ENCODE results near the gene PITPNC1.
"Not testable (repeated sequence)": the region's sequence is repeated elsewhere in the genome, so short reads cannot be mapped to it uniquely, and the experiment has no call there.

PITPNC1 gene

DNA sequence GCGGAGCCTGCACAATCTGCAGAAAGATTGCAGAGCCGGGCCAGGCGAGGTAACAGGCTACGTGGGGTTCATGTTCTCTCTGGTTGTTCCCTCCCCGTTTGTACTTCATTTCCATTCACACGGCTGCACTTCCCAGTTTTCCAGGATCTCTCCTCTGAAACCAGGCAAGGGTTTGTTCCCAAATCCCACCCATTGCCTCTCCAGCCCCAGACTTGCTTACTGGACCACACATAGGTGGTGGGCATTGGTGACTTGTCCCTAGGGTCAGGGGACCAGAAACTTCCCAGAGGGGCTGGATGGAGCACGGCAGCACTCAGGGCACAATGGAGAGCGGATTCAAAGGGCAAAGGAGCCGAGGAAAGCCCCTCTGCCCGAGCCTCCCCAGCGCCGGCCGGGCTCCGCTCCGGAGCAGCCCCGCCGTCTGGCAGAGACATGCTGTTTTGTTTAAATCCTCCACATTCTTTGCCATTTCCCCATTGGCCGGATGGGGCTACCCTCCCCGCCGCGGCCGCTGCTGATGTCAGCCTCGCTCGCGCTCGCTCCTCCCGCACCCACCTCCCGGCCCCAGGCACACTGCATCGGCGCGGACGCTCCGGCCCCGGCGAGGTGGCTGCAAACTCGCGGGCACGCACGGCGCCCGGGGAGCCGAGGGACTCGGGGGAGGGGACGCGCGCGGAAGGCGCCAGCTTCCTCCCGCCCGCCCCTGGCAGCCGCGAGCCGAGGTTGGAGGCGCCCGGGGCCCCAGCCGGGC lies at the start of gene PITPNC1:
TSS of gene PITPNC1 (plus strand) at position 545 of the 751 bp plus-strand sequence.
- peak within 1 kb of the TSS; percentile 96 for H3K4me3 Mint-ChIP-seq
- H3K36me3 Mint-ChIP-seq = no peaks in the 10 kb centered on the region
- H3K27me3 Mint-ChIP-seq = no peaks in the 10 kb centered on the region
- H3K4me1 Mint-ChIP-seq = peaks cover 30% of the 10 kb centered on the region
- peak; percentile 90 for ATAC-seq
- H3K27ac Mint-ChIP-seq = peak within 1 kb of the TSS; percentile 58
- no peaks in the 10 kb centered on the region for H3K9me3 Mint-ChIP-seq

DNA sequence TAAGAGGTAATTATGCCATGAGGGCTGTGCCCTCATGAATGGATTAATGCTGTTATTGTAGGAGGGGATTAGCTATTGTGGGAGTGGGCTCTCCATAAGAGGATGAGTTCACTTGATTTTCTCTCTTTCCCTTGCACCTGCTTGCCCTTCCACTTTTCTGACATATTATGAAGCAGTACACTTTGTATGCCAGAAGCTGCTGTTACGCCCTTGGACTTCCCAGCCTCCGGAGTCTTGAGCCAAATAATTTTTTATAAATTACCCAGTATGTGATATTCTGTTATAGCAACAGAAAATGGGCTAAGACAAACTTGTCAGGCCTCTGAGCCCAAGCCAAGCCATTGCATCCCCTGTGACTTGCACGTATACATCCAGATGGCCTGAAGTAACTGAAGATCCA lies 49.1 kb upstream of the PITPNC1 start:
- Mint-ChIP-seq H3K36me3 (no peaks in the 10 kb centered on the region), H3K4me3 (no peak overlapping the region), H3K27me3 (no peaks in the 10 kb centered on the region), H3K27ac (no peak overlapping the region), H3K4me1 (no peaks in the 10 kb centered on the region), H3K9me3 (peaks cover 3% of the 10 kb centered on the region)
- no peak for ATAC-seq

DNA sequence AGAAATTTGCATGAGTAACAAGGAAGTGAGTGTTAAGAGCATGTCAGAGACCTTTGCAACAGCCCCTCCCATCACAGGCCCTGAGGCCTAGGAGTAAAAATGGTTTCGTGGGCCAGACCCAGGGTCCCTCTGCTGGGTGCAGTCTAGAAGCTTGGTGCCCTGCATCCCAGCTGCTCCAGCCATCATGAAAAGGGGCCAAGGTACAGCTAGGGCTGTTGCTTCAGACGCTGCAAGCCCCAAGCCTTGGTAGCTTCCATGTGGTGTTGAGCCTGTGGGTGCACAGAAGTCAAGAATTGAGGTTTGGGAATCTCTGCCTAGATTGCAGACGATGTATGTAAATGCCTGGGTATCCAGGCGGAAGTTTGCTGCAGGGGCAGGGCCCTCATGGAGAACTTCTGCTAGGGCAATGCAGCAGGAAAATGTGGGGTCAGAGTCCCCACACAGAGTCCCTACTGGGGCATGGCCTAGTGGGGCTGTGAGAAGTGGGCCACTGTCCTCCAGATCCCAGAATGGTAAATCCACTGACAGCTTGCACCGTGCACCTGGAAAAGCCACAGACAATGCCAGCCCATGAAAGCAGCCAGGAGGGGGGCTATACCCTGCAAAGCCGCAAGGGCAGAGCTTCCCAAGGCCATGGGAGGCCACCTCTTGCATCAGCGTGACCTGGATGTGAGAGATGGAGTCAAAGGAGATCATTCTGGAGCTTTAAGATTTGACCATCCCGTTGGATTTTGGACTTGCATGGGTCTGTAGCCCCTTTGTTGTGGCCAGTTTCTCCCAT lies 45.5 kb upstream of the PITPNC1 start:
- not testable (repeated sequence) for H3K9me3 Mint-ChIP-seq, H3K27me3 Mint-ChIP-seq, H3K27ac Mint-ChIP-seq, H3K4me1 Mint-ChIP-seq, ATAC-seq, H3K36me3 Mint-ChIP-seq, H3K4me3 Mint-ChIP-seq

DNA sequence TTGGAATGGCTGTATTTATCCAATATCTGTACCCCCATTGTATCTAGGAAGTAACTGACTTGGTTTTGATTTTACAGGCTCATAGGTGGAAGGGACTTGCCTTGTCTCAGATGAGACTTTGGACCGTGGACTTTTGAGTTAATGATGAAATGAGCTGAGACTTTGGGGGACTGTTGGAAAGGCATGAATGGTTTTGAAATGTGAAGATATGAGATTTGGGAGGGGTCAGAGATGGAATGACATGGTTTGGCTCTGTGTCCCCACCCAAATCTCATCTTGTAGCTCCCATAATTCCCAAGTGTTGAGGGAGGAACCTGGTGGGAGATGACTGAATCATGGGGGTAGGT lies 44.9 kb upstream of the PITPNC1 start:
- not testable (repeated sequence) for H3K9me3 Mint-ChIP-seq, H3K36me3 Mint-ChIP-seq, H3K4me1 Mint-ChIP-seq

DNA sequence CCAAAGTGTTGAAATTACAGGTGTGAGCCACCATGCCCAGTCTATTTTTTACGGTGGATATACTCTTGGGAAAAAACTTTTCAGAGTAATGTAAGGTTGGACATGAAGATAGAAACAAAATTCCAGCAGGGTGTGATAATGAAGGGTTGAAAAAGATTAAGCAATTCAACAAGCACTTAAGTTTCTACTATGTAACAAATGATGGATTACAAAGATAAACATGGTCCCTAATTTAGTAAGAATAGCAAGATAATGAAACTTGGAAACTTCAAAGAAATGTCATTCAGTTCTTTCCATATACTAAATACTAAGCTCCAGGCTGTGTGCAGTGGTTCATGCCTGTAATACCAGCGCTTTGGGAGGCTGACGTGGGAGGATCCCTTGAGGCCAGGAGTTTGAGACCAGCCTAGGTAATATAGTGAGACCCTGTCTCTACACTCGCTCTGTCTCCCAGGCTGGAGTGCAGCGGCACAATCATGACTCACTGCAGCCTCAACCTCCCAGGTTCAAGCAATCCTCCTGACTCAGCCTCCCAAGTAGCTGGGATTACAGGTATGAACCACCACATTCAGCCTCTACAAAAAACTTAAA lies 41.7 kb upstream of the PITPNC1 start:
- Mint-ChIP-seq H3K36me3 (peaks cover 16% of the 10 kb centered on the region), H3K4me3 (no peak overlapping the region), H3K27me3 (no peaks in the 10 kb centered on the region), H3K9me3 (peaks cover 3% of the 10 kb centered on the region), H3K4me1 (no peaks in the 10 kb centered on the region), H3K27ac (no peak overlapping the region)
- ATAC-seq = no peak

More for the DNA sequence above, 44.9 kb upstream of the PITPNC1 start:
- not testable (repeated sequence) for H3K4me3 Mint-ChIP-seq, ATAC-seq, H3K27ac Mint-ChIP-seq, H3K27me3 Mint-ChIP-seq

DNA sequence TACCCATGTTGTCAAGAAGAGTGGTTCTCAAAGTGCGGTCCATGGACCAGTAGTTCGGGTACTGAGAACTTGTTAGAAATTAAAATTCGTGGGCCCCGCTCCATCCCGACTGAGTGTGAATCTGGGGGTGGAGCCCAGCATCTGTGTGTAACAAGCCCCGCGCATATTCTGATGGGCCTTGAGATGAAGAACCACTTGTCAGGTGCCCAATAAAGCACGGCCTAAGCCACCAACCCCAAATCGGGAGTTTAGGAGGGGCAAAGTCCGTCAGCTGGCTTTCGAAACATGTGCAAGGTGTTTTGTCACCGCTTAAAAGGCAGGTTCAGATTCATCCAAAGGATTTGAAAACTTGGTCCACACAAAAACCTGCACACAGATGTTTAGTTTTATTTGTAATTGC lies 40.2 kb upstream of the PITPNC1 start:
- Mint-ChIP-seq H3K4me3 (no peak overlapping the region), H3K9me3 (peaks cover 3% of the 10 kb centered on the region), H3K36me3 (peaks cover 31% of the 10 kb centered on the region), H3K27me3 (no peaks in the 10 kb centered on the region), H3K4me1 (no peaks in the 10 kb centered on the region), H3K27ac (no peak overlapping the region)
- ATAC-seq = no peak

DNA sequence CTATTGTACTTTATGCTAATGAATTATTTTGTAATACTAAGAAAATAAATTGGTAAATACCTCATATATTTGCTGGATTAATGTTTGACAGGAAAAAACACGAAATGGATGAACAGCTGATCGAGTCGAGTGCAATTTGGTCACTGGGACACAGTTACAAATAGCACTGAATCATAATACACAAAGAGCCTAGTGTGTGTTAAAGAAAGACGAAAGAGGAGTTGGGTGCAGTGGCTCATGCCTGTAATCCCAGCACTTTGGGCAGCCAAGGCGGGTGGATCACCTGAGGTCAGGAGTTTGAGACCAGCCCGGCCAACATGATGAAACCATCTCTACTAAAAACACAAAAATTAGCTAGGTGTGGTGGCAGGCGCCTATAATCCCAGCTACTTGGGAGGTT lies 38.7 kb upstream of the PITPNC1 start:
- peaks cover 41% of the 10 kb centered on the region for H3K36me3 Mint-ChIP-seq
- not testable (repeated sequence) for H3K27ac Mint-ChIP-seq, ATAC-seq, H3K4me1 Mint-ChIP-seq, H3K27me3 Mint-ChIP-seq, H3K9me3 Mint-ChIP-seq, H3K4me3 Mint-ChIP-seq

DNA sequence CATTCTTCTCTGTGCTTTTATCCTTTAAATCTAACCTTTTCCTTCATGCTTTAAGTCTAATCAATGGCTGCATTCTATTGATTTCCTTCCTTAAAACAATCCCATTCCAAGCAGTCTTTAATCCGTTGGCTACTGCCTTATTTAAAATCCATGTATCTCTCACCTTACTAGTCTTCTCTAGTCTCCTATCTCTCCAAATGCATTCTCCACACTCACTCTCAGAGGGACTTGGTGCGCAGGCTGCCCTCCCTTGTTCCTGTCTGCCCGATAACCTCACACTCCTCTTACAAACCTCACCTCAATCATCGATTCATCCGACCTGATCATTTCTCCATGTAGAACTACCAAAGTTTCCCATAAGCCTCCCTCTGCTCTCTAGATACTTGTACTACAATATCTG lies 33.8 kb upstream of the PITPNC1 start:
- no peak overlapping the region for H3K27ac Mint-ChIP-seq

DNA sequence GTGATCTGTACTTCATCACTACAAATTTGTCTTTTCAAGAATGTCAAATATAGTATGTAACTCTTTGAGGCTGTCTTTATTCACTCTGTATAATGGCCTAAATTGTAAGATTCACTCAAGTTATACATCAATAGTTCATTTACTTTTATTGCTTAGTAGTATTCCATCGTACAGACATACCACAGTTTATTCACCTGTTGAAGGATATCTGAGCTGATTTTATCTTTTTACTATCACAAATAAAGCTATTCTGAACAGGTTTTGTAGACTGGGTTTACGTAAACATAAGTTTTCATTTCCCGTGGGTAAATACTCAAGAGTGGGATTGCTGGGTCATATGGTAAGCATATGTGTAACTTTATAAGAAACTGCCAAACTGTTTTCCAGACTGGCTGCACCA lies 29.3 kb upstream of the PITPNC1 start:
- Mint-ChIP-seq H3K27me3 (no peaks in the 10 kb centered on the region), H3K4me3 (no peak overlapping the region), H3K36me3 (peaks cover 44% of the 10 kb centered on the region), H3K4me1 (no peaks in the 10 kb centered on the region), H3K9me3 (no peaks in the 10 kb centered on the region), H3K27ac (no peak overlapping the region)
- no peak for ATAC-seq

More for the DNA sequence above, 33.8 kb upstream of the PITPNC1 start:
- Mint-ChIP-seq H3K36me3 (peaks cover 60% of the 10 kb centered on the region), H3K4me1 (no peaks in the 10 kb centered on the region), H3K27me3 (no peaks in the 10 kb centered on the region), H3K9me3 (no peaks in the 10 kb centered on the region), H3K4me3 (no peak overlapping the region)
- no peak for ATAC-seq

DNA sequence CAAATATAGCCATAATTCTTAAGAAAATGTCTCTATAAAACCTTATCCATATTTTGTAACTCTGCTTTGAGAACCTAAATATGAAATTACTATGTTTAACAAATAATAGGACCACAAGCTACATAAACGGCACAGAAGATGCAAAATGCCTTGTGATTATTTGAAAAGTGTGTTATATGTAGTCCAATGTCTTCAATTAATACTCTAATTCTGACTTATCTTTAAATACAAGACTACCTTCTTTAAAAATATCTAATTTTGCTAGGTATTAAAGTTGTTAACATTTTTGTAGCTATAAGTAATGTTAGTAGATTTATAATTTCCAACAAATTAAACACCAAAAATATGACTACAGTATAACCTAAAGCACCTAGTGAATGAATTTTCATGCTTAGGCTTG lies 27.7 kb upstream of the PITPNC1 start:
- no peak for ATAC-seq
- H3K4me1 Mint-ChIP-seq = no peaks in the 10 kb centered on the region
- H3K27me3 Mint-ChIP-seq = no peaks in the 10 kb centered on the region
- H3K27ac Mint-ChIP-seq = no peak overlapping the region
- H3K4me3 Mint-ChIP-seq = no peak overlapping the region
- H3K36me3 Mint-ChIP-seq = peaks cover 46% of the 10 kb centered on the region
- H3K9me3 Mint-ChIP-seq = no peaks in the 10 kb centered on the region

DNA sequence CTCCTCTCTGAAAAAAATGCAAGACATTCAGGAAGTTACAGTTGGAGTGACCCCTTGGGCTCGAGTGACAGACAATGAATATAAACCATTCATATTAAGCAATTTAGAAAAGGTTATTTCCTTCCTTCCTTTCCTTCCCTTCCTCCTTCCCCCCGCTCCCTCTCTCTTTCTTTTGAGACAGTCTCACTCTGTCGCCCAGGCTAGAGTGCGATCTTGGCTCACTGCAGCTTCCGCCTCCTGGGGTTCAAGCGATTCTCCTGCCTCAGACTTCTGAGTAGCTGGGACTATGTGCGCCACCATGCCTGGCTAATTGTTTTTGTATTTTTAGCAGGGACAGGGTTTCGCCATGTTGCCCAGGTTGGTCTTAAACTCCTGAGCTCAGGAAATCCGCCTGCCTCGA lies 23.9 kb upstream of the PITPNC1 start:
- no peak overlapping the region for H3K4me3 Mint-ChIP-seq
- ATAC-seq = no peak
- H3K4me1 Mint-ChIP-seq = no peaks in the 10 kb centered on the region
- no peaks in the 10 kb centered on the region for H3K27me3 Mint-ChIP-seq
- H3K27ac Mint-ChIP-seq = no peak overlapping the region
- H3K9me3 Mint-ChIP-seq = no peaks in the 10 kb centered on the region
- peaks cover 38% of the 10 kb centered on the region for H3K36me3 Mint-ChIP-seq

DNA sequence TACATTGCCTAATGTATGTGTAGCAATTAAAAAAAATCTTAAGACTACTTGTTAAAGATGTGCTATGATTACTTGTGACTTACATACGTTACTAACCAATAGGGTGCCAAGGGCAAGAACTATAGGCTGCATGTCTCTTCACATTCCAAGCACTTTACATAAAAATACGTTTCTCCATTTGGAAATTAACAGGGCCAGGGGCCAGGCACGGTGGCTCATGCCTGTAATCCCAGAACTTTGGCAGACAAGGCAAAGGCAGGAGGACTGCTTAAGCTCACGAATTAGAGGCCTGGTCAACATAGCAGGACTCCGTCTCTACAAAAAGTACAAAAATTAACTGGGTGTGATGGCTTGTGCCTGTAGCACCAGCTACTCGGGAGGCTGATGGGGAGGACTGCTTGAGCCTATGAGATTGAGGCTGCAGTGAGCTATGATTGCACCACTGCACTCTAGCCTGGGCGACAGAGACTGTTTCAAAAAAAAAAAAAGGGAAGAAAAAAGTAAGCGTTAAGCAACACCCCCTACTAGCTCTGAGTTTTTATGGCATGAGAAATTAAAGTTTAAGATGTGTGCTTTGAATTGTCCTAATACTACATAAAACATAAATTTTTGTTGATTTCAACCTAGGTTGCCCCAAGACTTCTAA lies 23.0 kb upstream of the PITPNC1 start:
- no peaks in the 10 kb centered on the region for H3K9me3 Mint-ChIP-seq
- H3K27ac Mint-ChIP-seq = no peak overlapping the region
- peaks cover 7% of the 10 kb centered on the region for H3K4me1 Mint-ChIP-seq
- no peaks in the 10 kb centered on the region for H3K27me3 Mint-ChIP-seq
- H3K4me3 Mint-ChIP-seq = no peak overlapping the region
- H3K36me3 Mint-ChIP-seq = peaks cover 38% of the 10 kb centered on the region
- no peak for ATAC-seq

DNA sequence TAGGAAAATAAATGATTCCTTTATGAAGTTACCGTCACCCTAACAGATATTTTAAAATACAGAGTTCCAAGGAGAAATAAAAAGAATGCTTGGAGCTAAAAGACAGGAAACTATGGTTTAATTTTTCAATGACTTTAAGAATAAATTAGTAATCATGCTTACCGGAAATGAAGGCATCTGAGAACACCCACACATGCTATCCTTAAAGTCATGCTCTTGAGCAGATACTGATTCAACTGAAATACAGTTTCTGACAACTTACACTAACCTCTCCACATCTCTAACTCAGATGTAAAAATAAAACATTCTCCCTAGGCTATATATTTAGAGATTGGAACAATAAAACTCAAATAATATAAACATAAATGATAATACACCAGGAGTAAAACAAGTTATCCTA lies 18.5 kb upstream of the PITPNC1 start:
- Mint-ChIP-seq H3K4me3 (no peak overlapping the region), H3K4me1 (peaks cover 38% of the 10 kb centered on the region), H3K36me3 (peaks cover 34% of the 10 kb centered on the region), H3K27ac (no peak overlapping the region), H3K9me3 (no peaks in the 10 kb centered on the region), H3K27me3 (no peaks in the 10 kb centered on the region)
- no peak for ATAC-seq

DNA sequence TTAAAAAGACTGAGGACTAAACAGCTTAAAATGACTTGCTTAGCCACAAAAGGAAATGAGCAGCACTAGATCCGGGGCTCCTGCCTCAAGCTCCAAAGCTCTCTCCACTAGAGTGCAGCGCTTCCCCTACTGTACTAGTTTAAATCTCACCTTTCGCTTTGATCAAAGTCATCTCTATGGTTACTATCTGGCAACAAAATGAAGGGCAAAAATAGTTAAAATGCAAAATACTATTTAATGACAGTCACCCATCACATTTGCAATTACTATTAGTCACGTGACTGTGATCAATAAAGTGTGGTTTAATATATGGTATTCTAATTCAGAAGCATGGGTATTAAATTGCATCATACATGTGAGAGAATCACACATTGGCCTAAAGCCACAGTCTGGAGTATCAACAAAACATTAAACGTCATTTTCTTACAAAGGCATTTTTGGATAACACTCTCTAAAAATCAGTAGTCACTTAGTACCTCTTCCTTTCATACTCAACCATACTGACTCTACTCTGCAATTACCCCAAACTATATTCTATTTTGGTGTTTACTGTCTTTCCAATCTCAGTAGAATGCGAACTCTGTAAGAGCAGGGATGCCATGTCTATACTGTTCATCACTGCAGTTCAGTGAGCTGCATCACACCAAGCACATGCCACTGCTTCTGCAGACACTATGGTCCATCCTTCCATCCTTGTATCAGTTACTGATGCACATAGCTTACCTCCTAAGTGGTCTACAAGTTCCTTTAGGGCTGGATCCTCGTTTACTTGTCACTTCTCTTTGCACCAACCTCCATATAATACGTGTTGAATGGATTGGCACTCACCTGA lies 16.9 kb upstream of the PITPNC1 start:
- Mint-ChIP-seq H3K27me3 (no peaks in the 10 kb centered on the region), H3K36me3 (peaks cover 24% of the 10 kb centered on the region), H3K4me1 (peaks cover 53% of the 10 kb centered on the region), H3K4me3 (no peak overlapping the region), H3K27ac (peak overlapping the region; percentile 31), H3K9me3 (no peaks in the 10 kb centered on the region)
- ATAC-seq = no peak

DNA sequence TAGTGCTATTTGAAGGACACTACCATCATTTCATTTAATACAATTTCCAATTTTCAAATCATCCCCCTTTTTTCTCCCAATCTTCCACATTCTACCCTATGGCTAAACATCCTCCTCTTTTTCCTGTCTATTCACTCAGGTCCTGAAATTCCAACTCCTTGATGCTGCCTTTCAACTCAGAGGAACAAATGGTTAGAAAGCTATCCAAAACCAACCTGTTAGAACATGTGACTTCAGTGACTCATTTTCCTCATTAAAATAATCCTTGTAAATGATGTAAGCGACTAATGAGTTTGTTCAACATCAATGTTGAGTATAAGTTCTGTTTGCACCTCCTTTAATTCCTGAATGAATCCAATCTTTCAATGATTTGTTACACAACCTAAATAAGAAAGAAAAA lies 16.2 kb upstream of the PITPNC1 start:
- Mint-ChIP-seq H3K4me1 (peaks cover 60% of the 10 kb centered on the region), H3K27me3 (no peaks in the 10 kb centered on the region), H3K27ac (no peak overlapping the region), H3K4me3 (no peak overlapping the region), H3K36me3 (peaks cover 17% of the 10 kb centered on the region), H3K9me3 (no peaks in the 10 kb centered on the region)
- ATAC-seq = no peak

Measured in stimulated activated memory B cell treated with anti-CD40 and anti-IgM and Interleukin-4, amounts not matched to agents 10 μg/mL and 1 μg/mL and 100 μg/mL, for 72 hours (primary cell).